GM12892 (cell line): ENCODE measurements around the gene SLC39A10.

Source experiments
- DNase-seq: peaks from one replicate; pipeline ENCODE4 v3.0.0; 2011; ENCODE audit not compliant: insufficient read length
- FAIRE-seq: peaks from 2 replicates; lab custom pipeline; 2011; peaks lifted over from hg19 to GRCh38; lab: Jason Lieb, UNC
- POLR2A ChIP-seq: IDR thresholded peaks from 2 replicates; pipeline ENCODE4 v1.6.1; 2011; ENCODE audit warnings: low read depth, low read length, control low read depth
- POLR2AphosphoS5 ChIP-seq: IDR thresholded peaks from 2 replicates; pipeline ENCODE4 v1.6.1; 2011; ENCODE audit warnings: low read depth, low read length, control low read depth
- TAF1 ChIP-seq: IDR thresholded peaks from 2 replicates; pipeline ENCODE4 v1.6.1; 2011; ENCODE audit warnings: low read depth, mild to moderate bottlenecking, control low read depth, low read length, borderline replicate concordance

Gene SLC39A10

DNA sequence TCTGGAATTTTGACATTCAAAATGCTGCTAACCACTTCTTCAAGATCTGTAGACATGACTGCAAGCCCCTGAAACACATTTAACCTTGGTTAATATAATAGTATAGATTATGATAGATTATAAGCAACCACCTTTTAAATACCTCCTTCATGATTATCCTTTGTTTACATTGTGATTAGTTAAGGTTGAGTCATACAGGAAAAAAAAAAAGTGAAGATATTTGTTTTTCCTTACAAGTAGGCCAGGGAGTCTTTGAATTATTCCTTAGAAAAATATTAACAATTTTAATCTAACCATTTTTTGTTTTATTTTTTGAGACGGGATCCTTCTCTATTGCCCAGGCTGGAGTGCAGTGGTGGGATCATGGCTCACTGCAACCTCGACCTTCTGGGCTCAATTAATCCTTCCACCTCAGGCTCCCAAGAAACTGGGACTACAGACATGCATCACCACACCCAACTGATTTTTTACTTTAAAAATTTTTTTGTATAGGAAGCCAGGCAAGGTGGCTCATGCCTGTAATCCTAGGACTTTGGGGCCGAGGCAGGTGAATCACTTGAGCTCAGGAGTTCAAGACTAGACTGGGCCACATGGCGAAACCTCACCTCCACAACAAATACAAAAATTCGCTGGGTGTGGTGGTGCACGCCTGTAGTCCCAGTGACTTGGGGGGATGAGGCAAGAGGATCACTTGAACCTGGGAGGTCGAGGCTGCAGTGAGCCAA, 99.4 kb downstream of the SLC39A10 start:
- no peak for TF ChIP-seq POLR2A
- TF ChIP-seq POLR2AphosphoS5 = no peak
- TF ChIP-seq TAF1 = no peak
- DNase-seq (no peak), FAIRE-seq (no peak)

DNA sequence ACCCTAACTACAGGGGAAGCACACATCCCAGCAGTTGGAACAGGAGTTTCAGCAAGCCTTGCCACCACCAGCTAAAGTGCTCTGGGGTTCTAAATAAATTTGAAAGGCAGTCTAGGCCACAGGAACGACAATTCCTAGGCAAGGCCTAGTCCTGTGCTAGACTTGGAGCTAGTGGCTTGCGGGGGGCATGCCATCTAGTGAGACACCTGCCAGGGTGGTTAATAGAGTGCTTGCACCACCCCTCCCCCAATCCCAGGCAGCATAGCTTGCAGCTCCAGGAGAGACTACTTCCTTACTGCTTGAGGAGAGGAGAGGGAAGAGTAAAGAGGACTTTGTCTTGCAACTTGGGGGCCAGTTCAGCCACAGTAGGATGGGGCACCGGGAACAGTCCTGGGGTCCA, 101.8 kb downstream of the SLC39A10 start:
- FAIRE-seq (no peak), DNase-seq (no peak)
- no peak for TF ChIP-seq TAF1
- TF ChIP-seq POLR2AphosphoS5 = no peak

DNA sequence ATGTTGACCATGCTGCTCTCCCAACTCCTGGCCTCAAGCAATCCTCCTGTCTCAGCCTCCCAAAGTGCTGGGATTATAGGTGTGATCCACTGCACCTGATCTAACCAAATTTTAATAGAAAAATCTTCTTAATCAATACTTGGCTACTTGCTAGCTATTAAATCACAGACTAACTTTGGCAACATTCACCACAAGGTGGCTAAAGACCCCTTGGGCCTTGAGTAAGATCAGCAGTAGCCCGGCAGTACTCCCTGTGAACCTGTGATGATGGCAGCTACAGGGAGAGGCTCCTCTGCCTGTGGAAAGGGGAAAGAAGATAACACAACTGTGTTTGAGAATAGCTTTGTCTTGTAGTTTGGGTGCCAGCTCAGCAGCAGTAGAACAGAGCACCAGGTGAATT, 102.9 kb downstream of the SLC39A10 start:
- DNase-seq = no peak
- TF ChIP-seq POLR2AphosphoS5 = no peak
- TF ChIP-seq TAF1 = no peak
- no peak for TF ChIP-seq POLR2A
- no peak for FAIRE-seq

DNA sequence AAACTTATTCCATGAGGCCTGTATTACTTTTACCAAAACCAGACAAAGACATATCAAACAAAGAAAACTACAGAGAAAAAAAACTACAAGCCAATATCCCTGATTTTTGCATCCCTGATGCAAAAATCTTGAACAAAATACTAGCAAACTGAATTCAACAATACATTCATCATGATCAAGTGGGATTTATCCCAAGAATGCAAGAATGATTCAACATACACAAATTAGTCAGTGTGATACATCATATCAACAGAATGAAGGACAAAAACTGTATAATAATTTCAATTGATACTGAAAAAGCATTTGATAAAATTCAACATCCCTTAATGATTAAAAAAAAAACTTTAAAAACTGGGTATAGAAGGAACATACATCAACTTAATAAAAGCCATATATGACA, 106.8 kb downstream of the SLC39A10 start:
- FAIRE-seq = no peak
- TF ChIP-seq TAF1 (no peak), POLR2A (no peak), POLR2AphosphoS5 (no peak)
- no peak for DNase-seq

DNA sequence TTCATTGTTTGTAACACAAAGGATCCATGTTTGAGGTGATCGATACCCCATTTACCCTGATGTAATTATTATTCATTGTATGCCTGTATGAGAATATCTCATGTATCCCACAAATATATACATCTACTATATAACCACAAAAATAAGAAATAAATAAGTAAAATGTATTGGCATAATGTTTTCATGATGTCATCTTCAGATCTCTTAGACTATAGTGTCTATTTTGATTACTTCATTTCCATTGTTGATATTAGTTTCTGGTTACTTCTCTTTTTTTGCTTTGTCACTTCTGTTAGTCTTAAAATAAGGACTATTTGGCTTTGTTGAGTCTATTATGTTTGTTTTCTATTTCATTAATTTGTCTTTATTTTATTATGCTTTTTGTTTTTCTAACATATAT, 109.7 kb downstream of the SLC39A10 start:
- TF ChIP-seq POLR2AphosphoS5 (no peak), POLR2A (no peak)
- FAIRE-seq (no peak), DNase-seq (no peak)

DNA sequence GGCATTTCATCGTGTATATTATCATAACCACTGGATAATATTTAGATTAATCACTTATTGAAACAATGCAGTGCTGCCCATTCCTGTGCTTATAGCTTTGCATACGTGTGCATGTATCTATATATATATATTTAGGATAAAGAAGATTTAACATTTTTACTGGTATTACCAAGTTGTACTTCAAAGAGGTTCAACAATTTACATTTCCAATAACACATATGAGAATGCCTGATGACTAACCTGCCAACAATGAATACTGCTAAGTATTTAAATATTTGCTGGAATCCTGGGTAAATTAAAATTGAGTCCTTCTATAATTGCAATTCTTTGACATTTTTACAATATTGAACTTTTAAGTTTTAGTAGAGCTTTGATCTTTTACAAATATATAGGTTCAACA, 111.4 kb downstream of the SLC39A10 start:
- TF ChIP-seq TAF1 (no peak), POLR2A (no peak), POLR2AphosphoS5 (no peak)
- DNase-seq (no peak), FAIRE-seq (no peak)

DNA sequence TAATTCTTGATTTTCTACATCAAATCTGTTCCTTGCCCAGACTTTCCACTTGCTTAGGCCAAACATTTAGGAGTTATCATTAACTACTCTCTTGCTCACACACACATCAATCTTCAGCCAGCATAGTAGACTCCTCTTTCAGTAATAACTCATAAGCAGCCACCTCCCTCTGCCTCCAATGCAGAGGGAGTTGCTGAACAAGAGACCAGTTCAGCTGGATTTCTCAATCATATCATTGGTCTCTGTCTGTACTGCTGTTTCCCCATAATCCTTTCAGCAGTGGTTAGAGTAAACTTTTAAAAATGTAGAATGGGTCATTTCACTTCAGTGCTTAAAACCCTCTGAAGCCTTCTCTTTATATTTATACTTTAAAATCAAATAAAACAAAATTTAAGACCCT, 112.9 kb downstream of the SLC39A10 start:
- FAIRE-seq = no peak
- TF ChIP-seq TAF1 = no peak
- no peak for TF ChIP-seq POLR2AphosphoS5
- TF ChIP-seq POLR2A = no peak

DNA sequence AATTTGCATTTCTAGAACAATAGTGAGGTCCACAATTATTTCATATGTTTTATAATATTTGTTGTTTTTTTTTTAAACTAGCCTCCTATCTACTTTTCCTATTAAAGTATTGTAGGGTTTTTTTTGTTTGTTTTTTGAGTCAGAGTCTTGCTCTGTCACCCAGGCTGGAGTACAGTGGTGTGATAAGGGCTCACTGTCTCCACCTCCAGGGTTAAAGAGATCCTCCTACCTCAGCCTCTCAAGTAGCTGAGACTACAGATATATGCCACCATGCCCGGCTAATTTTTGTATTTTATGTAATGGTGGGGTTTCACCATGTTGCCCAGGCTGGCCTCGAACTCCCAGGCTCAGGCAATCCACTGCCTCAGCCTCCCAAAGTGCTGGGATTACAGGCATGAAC, 122.5 kb downstream of the SLC39A10 start:
- TF ChIP-seq TAF1 (no peak), POLR2AphosphoS5 (no peak), POLR2A (no peak)
- FAIRE-seq (no peak), DNase-seq (no peak)

More for the DNA sequence above, 112.9 kb downstream of the SLC39A10 start:
- no peak for DNase-seq

DNA sequence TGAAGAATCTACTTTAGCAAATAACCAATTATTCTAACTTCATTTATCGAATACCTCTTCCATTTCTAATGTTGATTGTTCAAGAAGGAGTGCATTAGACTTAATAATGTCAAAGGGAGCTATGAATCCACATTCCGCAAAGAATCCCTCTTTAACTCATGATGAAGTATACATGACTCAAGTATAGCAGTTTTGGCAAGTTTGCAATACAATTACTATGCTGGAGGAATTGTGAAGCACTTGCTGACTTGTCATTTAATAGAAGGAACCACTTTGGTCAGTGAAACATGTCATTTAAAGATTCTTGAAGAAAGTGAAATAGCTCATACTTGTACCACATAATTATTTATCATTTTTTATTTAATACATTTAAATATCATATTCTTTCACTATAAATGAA, 125.1 kb downstream of the SLC39A10 start:
- DNase-seq = no peak
- TF ChIP-seq TAF1 (no peak), POLR2AphosphoS5 (no peak), POLR2A (no peak)
- no peak for FAIRE-seq
